AG09319 (cell line): ENCODE results near the gene GPR132.

Source experiments
- DNase-seq: peaks from one replicate; pipeline ENCODE4 v3.0.0-alpha.2; 2010; ENCODE audit warnings: low read depth; ENCODE audit errors: extremely low read depth
- TF ChIP-seq, protein P1 (sequence below): IDR thresholded peaks from 2 replicates; pipeline ENCODE4 v1.5.1; 2011; ENCODE audit warnings: low read depth, mild to moderate bottlenecking, inconsistent platforms, low read length, moderate library complexity

The GPR132 gene

DNA sequence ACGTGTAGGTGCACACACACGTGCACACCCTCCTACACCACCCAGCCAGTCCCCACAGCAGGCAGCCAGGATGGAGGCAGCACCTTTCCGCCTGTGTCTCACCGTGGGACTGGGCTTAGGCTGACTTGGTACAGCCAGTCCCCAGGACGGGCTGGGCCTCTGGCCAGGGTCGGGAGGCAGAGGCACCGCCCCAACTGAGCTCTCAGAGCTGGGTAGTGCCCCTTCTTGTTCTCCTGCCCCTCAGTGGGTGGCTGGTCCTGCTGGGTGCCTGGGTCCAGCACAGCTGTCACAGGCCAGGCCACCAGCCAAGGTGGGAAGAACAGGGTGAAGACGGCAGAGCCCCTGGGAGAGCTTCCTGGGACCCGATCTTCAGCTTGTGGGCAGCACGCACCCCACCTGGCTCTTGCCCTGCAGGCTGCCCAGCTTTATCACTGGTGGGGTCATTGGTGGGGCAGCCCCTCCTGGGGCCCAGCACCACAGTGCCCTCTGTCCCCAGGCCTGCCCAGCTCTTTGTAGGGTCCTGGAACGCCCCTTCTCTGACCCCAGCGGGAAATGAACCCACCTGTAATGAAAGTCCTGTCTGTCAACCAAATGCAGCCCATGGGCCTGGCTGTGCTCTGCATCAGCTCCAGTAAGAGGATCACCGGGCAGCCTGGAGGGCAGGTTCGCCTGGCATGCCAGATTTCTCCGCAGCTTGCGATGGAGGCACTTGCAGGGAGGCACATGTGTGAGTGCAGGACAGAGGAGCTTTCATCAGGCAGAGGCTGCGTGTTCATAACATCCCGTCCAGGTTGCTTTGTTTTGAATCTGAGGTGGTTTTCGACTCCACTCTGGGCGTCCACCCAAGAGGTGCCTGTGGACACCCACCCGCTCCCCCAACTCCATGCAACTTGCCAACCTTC, 59.0 kb downstream of the GPR132 start:
- TF ChIP-seq, protein P1, sequence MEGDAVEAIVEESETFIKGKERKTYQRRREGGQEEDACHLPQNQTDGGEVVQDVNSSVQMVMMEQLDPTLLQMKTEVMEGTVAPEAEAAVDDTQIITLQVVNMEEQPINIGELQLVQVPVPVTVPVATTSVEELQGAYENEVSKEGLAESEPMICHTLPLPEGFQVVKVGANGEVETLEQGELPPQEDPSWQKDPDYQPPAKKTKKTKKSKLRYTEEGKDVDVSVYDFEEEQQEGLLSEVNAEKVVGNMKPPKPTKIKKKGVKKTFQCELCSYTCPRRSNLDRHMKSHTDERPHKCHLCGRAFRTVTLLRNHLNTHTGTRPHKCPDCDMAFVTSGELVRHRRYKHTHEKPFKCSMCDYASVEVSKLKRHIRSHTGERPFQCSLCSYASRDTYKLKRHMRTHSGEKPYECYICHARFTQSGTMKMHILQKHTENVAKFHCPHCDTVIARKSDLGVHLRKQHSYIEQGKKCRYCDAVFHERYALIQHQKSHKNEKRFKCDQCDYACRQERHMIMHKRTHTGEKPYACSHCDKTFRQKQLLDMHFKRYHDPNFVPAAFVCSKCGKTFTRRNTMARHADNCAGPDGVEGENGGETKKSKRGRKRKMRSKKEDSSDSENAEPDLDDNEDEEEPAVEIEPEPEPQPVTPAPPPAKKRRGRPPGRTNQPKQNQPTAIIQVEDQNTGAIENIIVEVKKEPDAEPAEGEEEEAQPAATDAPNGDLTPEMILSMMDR = no peak
- DNase-seq = no peak

- DNase-seq = no peak
- TF ChIP-seq, protein P1 = no peak
Observed at GRCh38 chr14:105005329-105005928, 59.8 kb downstream of the GPR132 start.
